ENCODE results near the gene APOA4.

APOA4 gene

GRCh38 chr11:116826751-116827431, 3.8 kb upstream of the APOA4 start:
- H3K9me3 ChIP-seq (ENCODE audit: control insufficient read depth, low read depth, low read length): no peaks in the 10 kb centered on the region
- H3K27ac ChIP-seq (ENCODE audit: low read length): no peak overlapping the region
- H3K4me1 ChIP-seq (ENCODE audit: control insufficient read depth, low read depth, low read length): no peaks in the 10 kb centered on the region
- H3K9ac ChIP-seq (ENCODE audit: low read length): no peak overlapping the region
- no peak overlapping the region for H3K4me3 ChIP-seq (ENCODE audit: low read length)
- no peaks in the 10 kb centered on the region for H3K27me3 ChIP-seq (ENCODE audit: control insufficient read depth, insufficient read depth, low read length)
- H3K36me3 ChIP-seq (ENCODE audit: control insufficient read depth, low read depth, low read length): no peaks in the 10 kb centered on the region

- H3K4me1 ChIP-seq (ENCODE audit: control insufficient read depth, low read depth, low read length): no peaks in the 10 kb centered on the region
- H3K9ac ChIP-seq (ENCODE audit: low read length): no peak overlapping the region
- no peaks in the 10 kb centered on the region for H3K36me3 ChIP-seq (ENCODE audit: control insufficient read depth, low read depth, low read length)
- H3K9me3 ChIP-seq (ENCODE audit: control insufficient read depth, low read depth, low read length): no peaks in the 10 kb centered on the region
- H3K4me3 ChIP-seq (ENCODE audit: low read length): no peak overlapping the region
- H3K27ac ChIP-seq (ENCODE audit: low read length): no peak overlapping the region
- H3K27me3 ChIP-seq (ENCODE audit: control insufficient read depth, insufficient read depth, low read length): no peaks in the 10 kb centered on the region
These were observed 3.0 kb upstream of the APOA4 start for GRCh38 chr11:116825854-116826750.

- Histone ChIP-seq H3K36me3 (ENCODE audit: control insufficient read depth, low read depth, low read length) (no peaks in the 10 kb centered on the region), H3K27me3 (ENCODE audit: control insufficient read depth, insufficient read depth, low read length) (no peaks in the 10 kb centered on the region), H3K9me3 (ENCODE audit: control insufficient read depth, low read depth, low read length) (no peaks in the 10 kb centered on the region), H3K27ac (ENCODE audit: low read length) (no peak overlapping the region), H3K4me3 (ENCODE audit: low read length) (no peak overlapping the region), H3K4me1 (ENCODE audit: control insufficient read depth, low read depth, low read length) (no peaks in the 10 kb centered on the region), H3K9ac (ENCODE audit: low read length) (no peak overlapping the region)
These were observed 2.3 kb upstream of the APOA4 start for GRCh38 chr11:116825434-116825833.

- no peaks in the 10 kb centered on the region for H3K4me1 ChIP-seq (ENCODE audit: control insufficient read depth, low read depth, low read length)
- no peak overlapping the region for H3K27ac ChIP-seq (ENCODE audit: low read length)
- H3K27me3 ChIP-seq (ENCODE audit: control insufficient read depth, insufficient read depth, low read length): no peaks in the 10 kb centered on the region
These were observed 529 bp downstream of the APOA4 start for GRCh38 chr11:116822575-116822974.

GRCh38 chr11:116821050-116821918, 1.8 kb downstream of the APOA4 start:
- Histone ChIP-seq H3K9me3 (ENCODE audit: control insufficient read depth, low read depth, low read length) (no peaks in the 10 kb centered on the region), H3K36me3 (ENCODE audit: control insufficient read depth, low read depth, low read length) (no peaks in the 10 kb centered on the region), H3K27me3 (ENCODE audit: control insufficient read depth, insufficient read depth, low read length) (no peaks in the 10 kb centered on the region), H3K9ac (ENCODE audit: low read length) (no peak overlapping the region), H3K4me1 (ENCODE audit: control insufficient read depth, low read depth, low read length) (no peaks in the 10 kb centered on the region), H3K27ac (ENCODE audit: low read length) (no peak overlapping the region), H3K4me3 (ENCODE audit: low read length) (no peak overlapping the region)

More at GRCh38 chr11:116822575-116822974, 529 bp downstream of the APOA4 start:
- Histone ChIP-seq H3K4me3 (ENCODE audit: low read length) (no peak overlapping the region), H3K9ac (ENCODE audit: low read length) (no peak overlapping the region), H3K36me3 (ENCODE audit: control insufficient read depth, low read depth, low read length) (no peaks in the 10 kb centered on the region), H3K9me3 (ENCODE audit: control insufficient read depth, low read depth, low read length) (no peaks in the 10 kb centered on the region)

GRCh38 chr11:116819049-116819448, 4.1 kb downstream of the APOA4 start:
- Histone ChIP-seq H3K4me1 (ENCODE audit: control insufficient read depth, low read depth, low read length) (no peaks in the 10 kb centered on the region), H3K27ac (ENCODE audit: low read length) (no peak overlapping the region), H3K9me3 (ENCODE audit: control insufficient read depth, low read depth, low read length) (no peaks in the 10 kb centered on the region), H3K36me3 (ENCODE audit: control insufficient read depth, low read depth, low read length) (no peaks in the 10 kb centered on the region), H3K4me3 (ENCODE audit: low read length) (no peak overlapping the region), H3K27me3 (ENCODE audit: control insufficient read depth, insufficient read depth, low read length) (no peaks in the 10 kb centered on the region), H3K9ac (ENCODE audit: low read length) (no peak overlapping the region)

- H3K27ac ChIP-seq (ENCODE audit: low read length): no peak overlapping the region
- H3K9ac ChIP-seq (ENCODE audit: low read length): no peak overlapping the region
- no peak overlapping the region for H3K4me3 ChIP-seq (ENCODE audit: low read length)
- H3K36me3 ChIP-seq (ENCODE audit: control insufficient read depth, low read depth, low read length): no peaks in the 10 kb centered on the region
- H3K9me3 ChIP-seq (ENCODE audit: control insufficient read depth, low read depth, low read length): no peaks in the 10 kb centered on the region
- H3K4me1 ChIP-seq (ENCODE audit: control insufficient read depth, low read depth, low read length): no peaks in the 10 kb centered on the region
- H3K27me3 ChIP-seq (ENCODE audit: control insufficient read depth, insufficient read depth, low read length): no peaks in the 10 kb centered on the region
These were observed 8.6 kb downstream of the APOA4 start for GRCh38 chr11:116814502-116814901.

- Histone ChIP-seq H3K4me1 (ENCODE audit: control insufficient read depth, low read depth, low read length) (no peaks in the 10 kb centered on the region), H3K27ac (ENCODE audit: low read length) (no peak overlapping the region), H3K4me3 (ENCODE audit: low read length) (no peak overlapping the region), H3K9ac (ENCODE audit: low read length) (no peak overlapping the region), H3K36me3 (ENCODE audit: control insufficient read depth, low read depth, low read length) (no peaks in the 10 kb centered on the region), H3K27me3 (ENCODE audit: control insufficient read depth, insufficient read depth, low read length) (no peaks in the 10 kb centered on the region), H3K9me3 (ENCODE audit: control insufficient read depth, low read depth, low read length) (no peaks in the 10 kb centered on the region)
These were observed 9.2 kb downstream of the APOA4 start for GRCh38 chr11:116813781-116814471.

GRCh38 chr11:116813170-116813569, 9.9 kb downstream of the APOA4 start:
- H3K36me3 ChIP-seq (ENCODE audit: control insufficient read depth, low read depth, low read length): no peaks in the 10 kb centered on the region
- H3K4me3 ChIP-seq (ENCODE audit: low read length): no peak overlapping the region
- no peaks in the 10 kb centered on the region for H3K27me3 ChIP-seq (ENCODE audit: control insufficient read depth, insufficient read depth, low read length)
- H3K9me3 ChIP-seq (ENCODE audit: control insufficient read depth, low read depth, low read length): no peaks in the 10 kb centered on the region
- H3K9ac ChIP-seq (ENCODE audit: low read length): no peak overlapping the region
- no peak overlapping the region for H3K27ac ChIP-seq (ENCODE audit: low read length)
- H3K4me1 ChIP-seq (ENCODE audit: control insufficient read depth, low read depth, low read length): no peaks in the 10 kb centered on the region

GRCh38 chr11:116812109-116812508, 11.0 kb downstream of the APOA4 start:
- Histone ChIP-seq H3K9me3 (ENCODE audit: control insufficient read depth, low read depth, low read length) (no peaks in the 10 kb centered on the region), H3K9ac (ENCODE audit: low read length) (no peak overlapping the region), H3K36me3 (ENCODE audit: control insufficient read depth, low read depth, low read length) (no peaks in the 10 kb centered on the region), H3K4me3 (ENCODE audit: low read length) (no peak overlapping the region), H3K27me3 (ENCODE audit: control insufficient read depth, insufficient read depth, low read length) (no peaks in the 10 kb centered on the region), H3K27ac (ENCODE audit: low read length) (no peak overlapping the region), H3K4me1 (ENCODE audit: control insufficient read depth, low read depth, low read length) (no peaks in the 10 kb centered on the region)

GRCh38 chr11:116811194-116811593, 11.9 kb downstream of the APOA4 start:
- Histone ChIP-seq H3K4me3 (ENCODE audit: low read length) (no peak overlapping the region), H3K27me3 (ENCODE audit: control insufficient read depth, insufficient read depth, low read length) (no peaks in the 10 kb centered on the region), H3K9me3 (ENCODE audit: control insufficient read depth, low read depth, low read length) (no peaks in the 10 kb centered on the region), H3K4me1 (ENCODE audit: control insufficient read depth, low read depth, low read length) (no peaks in the 10 kb centered on the region), H3K36me3 (ENCODE audit: control insufficient read depth, low read depth, low read length) (no peaks in the 10 kb centered on the region), H3K27ac (ENCODE audit: low read length) (no peak overlapping the region), H3K9ac (ENCODE audit: low read length) (no peak overlapping the region)

Data from iPS-18a (cell line).